GM13976 (cell line): Measurements from ENCODE around the gene RFX2.
"Not testable (repeated sequence)": the region's sequence is repeated elsewhere in the genome, so short reads cannot be mapped to it uniquely, and the experiment has no call there.

ENCODE experiments used
- DNase-seq: peaks from one replicate; pipeline ENCODE4 v3.0.0; 2012; ENCODE audit warnings: low spot score
- in situ Hi-C: fragments of 300-500 bp; cut with MboI; formaldehyde crosslinking; loops from one replicate; pipeline ENCODE4 v1.12.0; 2022; ENCODE audit warnings: low sequenced_read_pairs, mixed read lengths, inconsistent platforms; ENCODE audit not compliant: unreplicated experiment
- TF ChIP-seq, protein P1 (sequence below): IDR thresholded peaks from 2 replicates; pipeline ENCODE4 v1.5.1; 2012; ENCODE audit warnings: borderline replicate concordance, mild to moderate bottlenecking; ENCODE audit not compliant: insufficient read depth; ENCODE audit errors: extremely low read depth, missing control alignments, control extremely low read depth

Gene RFX2

DNA sequence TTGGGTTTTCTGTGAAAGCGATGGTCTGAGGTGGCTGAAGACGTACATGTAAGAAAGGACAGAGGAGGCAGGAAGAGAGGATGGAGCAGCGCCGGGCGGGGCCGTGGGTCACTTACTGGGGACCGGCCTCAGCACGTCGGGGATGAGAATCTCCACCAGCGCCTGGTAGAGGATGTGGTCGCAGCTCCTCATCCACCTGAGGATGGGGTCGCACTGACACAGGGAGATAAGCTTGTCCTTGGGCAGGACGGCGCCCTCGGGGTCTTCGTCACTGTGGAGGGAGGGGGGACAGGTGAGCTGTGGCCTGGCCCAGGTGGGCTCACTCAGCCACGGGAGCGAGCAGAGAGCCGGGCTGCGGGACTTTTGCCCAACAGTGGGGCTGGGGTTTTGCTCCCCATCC, 103.4 kb downstream of the RFX2 start:
- DNase-seq, result no peak
- in situ Hi-C loops, result no loop called here
- TF ChIP-seq, protein P1, sequence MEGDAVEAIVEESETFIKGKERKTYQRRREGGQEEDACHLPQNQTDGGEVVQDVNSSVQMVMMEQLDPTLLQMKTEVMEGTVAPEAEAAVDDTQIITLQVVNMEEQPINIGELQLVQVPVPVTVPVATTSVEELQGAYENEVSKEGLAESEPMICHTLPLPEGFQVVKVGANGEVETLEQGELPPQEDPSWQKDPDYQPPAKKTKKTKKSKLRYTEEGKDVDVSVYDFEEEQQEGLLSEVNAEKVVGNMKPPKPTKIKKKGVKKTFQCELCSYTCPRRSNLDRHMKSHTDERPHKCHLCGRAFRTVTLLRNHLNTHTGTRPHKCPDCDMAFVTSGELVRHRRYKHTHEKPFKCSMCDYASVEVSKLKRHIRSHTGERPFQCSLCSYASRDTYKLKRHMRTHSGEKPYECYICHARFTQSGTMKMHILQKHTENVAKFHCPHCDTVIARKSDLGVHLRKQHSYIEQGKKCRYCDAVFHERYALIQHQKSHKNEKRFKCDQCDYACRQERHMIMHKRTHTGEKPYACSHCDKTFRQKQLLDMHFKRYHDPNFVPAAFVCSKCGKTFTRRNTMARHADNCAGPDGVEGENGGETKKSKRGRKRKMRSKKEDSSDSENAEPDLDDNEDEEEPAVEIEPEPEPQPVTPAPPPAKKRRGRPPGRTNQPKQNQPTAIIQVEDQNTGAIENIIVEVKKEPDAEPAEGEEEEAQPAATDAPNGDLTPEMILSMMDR, result no peak

DNA sequence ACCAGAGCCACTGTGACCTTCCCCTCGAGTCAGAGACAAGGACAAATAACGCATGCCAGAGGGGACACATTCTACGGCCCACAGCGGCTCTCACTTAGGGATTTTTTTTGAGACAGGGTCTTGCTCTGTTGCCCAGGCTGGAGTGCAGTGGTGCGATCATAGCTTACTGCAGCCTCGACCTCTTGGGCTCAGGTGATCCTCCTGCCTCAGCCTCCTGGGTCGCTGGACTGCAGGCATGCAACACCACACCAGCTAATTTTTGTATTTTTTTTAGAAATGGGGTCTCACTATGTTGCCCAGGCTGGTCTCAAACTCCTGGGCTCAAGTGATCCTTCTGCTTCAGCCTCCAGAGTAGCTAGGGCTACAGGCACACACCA, 104.2 kb downstream of the RFX2 start:
- DNase-seq, in situ Hi-C loops: not testable (repeated sequence)

- no peak for DNase-seq
- TF ChIP-seq, protein P1, result no peak
- in situ Hi-C loops, result no loop called here
Observed at GRCh38 chr19:6005321-6006069, 104.8 kb downstream of the RFX2 start.

GRCh38 chr19:6003976-6004375, 106.3 kb downstream of the RFX2 start:
- TF ChIP-seq, protein P1, result no peak
- in situ Hi-C loops, result no loop called here
- DNase-seq, result no peak

DNA sequence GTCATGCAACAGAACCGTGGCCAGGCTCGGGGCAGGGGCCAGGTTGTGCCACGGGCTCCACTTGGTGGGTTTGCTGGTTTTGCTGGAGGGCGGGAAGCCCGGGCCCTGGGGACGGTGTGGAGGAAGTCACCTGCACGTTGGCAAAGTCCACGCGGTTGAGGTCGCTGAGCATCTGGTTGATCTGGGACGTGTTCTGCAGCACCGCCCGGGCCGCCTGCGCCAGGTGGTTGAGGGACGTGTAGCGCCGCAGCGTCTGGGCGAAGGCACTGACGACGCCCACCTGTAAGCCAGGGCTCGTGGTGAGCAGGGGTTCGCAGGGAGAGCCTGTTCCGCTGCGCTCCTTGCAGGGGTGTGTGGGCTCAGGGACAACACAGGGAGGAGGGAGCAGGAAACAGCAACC, 107.7 kb downstream of the RFX2 start:
- TF ChIP-seq, protein P1, result no peak
- no peak for DNase-seq
- in situ Hi-C loops, result no loop called here

DNA sequence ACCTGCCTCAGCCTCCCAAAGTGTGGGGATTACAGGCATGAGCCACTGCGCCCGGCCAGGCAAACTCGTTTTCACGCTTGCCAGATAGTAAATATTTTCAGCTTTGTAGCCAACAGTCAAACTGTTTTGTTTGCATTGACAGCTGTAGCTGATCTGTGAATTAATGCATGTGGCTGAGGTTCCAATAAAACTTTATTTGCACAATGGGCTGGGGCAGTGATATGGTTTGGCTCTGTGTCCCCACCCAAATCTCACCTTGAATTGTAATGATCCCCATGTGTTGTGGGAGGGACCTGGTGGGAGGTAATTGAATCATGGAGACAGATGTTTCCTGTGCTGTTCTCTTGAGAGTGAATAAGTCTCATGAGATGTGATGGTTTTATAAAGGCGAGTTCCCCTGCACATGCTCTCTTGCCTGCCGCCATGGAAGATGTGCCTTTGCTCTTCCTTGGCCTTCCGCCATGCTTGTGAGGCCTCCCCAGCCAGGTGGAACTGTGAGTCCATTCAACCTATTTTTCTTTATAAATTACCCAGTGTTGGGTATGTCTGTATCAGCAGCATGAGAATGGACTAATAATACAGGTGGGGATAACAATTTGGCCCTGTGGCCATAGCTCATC, 110.0 kb downstream of the RFX2 start:
- TF ChIP-seq, protein P1, result no peak
- no peak for DNase-seq
- in situ Hi-C loops, result no loop called here

DNA sequence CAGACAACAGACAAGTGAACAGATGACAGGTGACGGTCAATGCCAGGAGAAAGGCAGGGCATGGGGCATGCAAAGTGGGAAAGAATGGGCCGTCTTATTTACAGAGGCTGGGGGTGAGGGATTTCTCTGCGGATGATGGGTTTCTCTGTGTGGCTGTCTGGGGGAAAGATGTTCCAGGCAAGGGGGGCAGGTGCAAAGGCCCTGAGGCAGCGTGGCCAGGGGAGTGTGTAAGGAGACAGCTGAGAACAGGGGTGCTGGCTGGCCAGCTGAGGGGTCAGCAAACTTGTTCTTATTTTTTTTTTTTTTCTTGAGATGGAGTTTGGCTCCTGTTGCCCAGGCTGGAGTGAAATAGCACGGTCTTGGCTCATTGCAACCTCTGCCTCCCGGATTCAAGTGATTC, 110.6 kb downstream of the RFX2 start:
- TF ChIP-seq, protein P1, result no peak
- no peak for DNase-seq
- in situ Hi-C loops, result no loop called here
